GM19239 (cell line): ENCODE results near the gene CTNNA1.
"Not testable (repeated sequence)": the region's sequence is repeated elsewhere in the genome, so short reads cannot be mapped to it uniquely, and the experiment has no call there.

Experiments used
- DNase-seq: peaks from one replicate; pipeline ENCODE4 v3.0.0; 2011; ENCODE audit warnings: low spot score; ENCODE audit not compliant: insufficient read length
- FAIRE-seq: peaks from 2 replicates; lab custom pipeline; 2011; peaks lifted over from hg19 to GRCh38; lab: Jason Lieb, UNC

The CTNNA1 gene

GRCh38 chr5:138722544-138723177, 30.6 kb upstream of the CTNNA1 start:
- FAIRE-seq (no peak), DNase-seq (no peak)

DNA sequence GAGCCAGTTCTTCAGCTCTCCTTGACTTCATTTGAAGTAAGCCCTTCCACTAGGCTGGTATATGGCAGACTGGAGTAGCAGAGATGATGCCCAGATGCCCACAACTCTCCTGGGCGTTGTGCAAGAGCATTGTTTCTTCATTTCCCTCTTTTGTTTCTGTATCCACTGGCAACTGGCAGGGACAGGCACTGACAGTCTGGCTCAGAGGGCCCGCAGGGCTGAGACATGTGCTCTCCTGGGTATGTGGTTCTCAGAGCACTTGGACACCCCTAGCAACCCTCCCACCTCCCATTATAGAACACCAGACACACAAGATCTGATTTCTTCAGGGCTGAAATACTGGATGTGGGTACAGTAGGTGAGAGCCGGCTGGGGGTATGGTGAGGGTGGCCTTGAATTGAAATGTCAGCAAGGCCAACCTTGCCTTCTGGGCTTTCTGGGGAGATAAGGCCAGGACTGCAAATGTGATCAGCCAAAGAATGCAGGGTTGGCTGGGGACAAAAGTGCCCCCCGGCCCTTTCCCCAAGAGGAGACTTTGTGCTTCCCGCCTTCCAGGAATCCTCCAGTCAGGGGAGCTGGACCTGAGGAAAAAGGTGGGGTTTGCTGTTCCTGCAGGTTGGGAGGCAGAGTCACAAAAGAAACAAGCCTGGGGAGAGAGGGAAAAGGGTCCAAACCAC, 28.6 kb upstream of the CTNNA1 start:
- FAIRE-seq (no peak), DNase-seq (no peak)

- no peak for DNase-seq
- FAIRE-seq: no peak
Measured at GRCh38 chr5:138725153-138725817, 27.9 kb upstream of the CTNNA1 start.

- DNase-seq (no peak), FAIRE-seq (no peak)
Measured at GRCh38 chr5:138725818-138726416, 27.3 kb upstream of the CTNNA1 start.

GRCh38 chr5:138726848-138727247, 26.4 kb upstream of the CTNNA1 start:
- FAIRE-seq (no peak), DNase-seq (no peak)

- not testable (repeated sequence) for FAIRE-seq, DNase-seq
Measured at GRCh38 chr5:138730496-138730895, 22.7 kb upstream of the CTNNA1 start.

DNA sequence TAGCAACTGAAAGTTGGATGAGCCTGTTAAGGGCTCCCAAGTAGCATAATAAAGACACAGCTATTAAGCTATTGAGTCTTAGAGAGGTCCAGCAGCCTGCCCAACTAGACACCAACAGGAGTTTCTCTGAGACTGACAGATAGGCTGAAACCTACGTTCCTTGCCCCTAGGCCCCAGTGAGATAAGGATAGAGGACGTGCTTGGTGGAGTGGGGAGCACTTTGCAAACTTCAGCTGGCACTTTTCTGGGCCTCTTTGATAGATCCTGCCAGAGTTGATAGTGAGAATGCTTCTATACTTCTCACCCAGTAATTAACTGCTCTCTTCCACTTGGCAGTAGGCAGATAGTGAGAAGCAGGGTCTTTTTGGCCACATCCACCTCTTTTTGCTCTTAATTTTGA, 20.8 kb upstream of the CTNNA1 start:
- DNase-seq (no peak), FAIRE-seq (no peak)

- no peak for FAIRE-seq
- no peak for DNase-seq
Measured at GRCh38 chr5:138732933-138733332, 20.3 kb upstream of the CTNNA1 start.

GRCh38 chr5:138733509-138733908, 19.7 kb upstream of the CTNNA1 start:
- FAIRE-seq: no peak

DNA sequence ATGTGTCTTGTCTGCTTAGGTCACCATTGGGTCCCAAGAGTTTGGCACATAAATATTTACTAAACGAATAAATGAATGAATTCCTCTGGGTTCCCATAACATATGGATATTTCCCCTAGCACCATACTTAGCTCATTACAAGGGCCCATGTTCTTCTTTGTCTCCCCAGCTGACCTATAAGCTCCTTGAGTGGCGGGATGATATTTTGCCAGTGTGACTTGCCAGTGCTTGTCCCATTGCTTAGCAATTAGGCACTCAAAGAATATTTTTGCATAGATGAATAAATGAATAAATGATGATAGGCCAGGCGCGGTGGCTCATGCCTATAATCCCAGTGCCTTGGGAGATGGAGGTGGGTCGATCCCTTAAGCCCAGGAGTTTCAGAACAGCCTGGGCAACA, 16.9 kb upstream of the CTNNA1 start:
- no peak for DNase-seq
- FAIRE-seq: no peak

More at GRCh38 chr5:138733509-138733908, 19.7 kb upstream of the CTNNA1 start:
- no peak for DNase-seq

DNA sequence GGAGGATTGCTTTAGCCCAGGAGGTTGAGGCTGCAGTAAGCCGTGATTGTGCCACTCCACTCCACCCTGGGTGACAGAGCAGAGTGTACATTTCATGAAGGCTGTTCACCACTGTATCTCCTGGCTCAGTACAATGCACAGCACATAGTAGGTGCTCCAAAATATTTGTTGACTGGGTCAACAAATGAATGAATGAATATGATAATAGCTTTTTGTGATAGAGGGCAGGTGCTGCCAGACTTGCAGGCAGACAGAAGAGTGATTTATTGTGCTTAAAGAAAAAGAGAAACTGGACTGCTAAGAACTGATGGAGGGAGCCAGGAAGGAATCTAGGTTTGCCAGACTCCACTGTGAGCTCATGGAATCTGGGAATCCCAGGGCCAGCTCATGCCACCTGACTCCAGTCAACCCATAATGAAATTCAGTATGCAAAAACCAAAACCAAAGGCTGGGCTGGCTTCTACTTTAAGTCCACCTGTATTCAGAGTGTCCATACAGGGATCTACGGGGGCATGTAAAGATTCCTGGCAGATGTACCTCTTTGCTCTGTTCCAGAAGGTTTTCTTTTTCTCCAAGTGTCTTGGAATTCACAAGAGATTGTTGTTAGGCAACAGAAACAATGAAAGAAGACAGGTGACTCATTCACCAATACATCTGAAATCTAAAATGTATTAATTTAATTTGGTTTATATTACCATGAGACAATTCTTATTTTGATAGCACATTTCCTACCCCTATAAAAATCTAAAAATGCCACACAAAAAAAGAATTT, 15.5 kb upstream of the CTNNA1 start:
- no peak for DNase-seq
- FAIRE-seq: no peak

DNA sequence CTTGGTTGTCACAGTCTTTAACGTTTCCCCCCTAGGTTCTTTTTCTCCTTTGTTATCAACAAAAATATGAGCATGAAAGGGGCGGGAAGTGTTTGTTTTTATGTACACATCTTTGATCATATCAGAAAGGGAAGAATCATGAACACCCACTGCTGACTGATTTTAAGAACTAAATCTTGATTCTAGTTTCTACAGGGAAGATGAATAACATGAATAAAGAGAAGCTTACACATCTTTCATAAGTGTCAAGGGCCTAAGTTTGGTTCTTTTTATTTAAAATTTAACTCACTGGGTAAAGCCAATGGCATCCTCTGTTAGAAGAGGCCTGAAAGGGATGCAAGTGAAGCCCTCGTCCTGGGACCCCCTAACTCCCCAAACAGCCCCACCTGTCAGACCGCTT, 14.8 kb upstream of the CTNNA1 start:
- FAIRE-seq (no peak), DNase-seq (no peak)

DNA sequence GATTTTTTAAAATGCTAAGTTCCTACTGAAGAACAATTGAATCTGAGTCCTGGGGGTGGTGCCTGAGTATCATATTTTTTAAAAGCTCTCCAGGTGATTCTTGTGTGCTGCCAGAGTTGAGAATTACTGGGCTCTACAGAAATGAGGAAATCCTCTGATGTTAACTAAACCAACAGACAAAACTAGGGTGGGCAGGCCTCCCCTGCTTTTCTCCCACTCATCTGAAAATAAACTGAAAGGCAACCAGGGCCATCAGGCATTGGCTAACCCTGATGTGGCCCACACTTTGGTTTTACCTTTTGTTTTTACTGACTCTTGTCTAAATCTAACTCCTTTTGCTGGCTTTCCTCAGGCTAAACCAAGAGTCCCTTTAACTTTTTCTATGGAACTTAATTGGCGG, 13.3 kb upstream of the CTNNA1 start:
- FAIRE-seq (no peak), DNase-seq (no peak)

GRCh38 chr5:138743484-138743883, 9.7 kb upstream of the CTNNA1 start:
- no peak for FAIRE-seq
- DNase-seq: no peak

- FAIRE-seq: no peak
- DNase-seq: no peak
Measured at GRCh38 chr5:138745268-138745667, 8.0 kb upstream of the CTNNA1 start.

- no peak for FAIRE-seq
- DNase-seq: no peak
Measured at GRCh38 chr5:138748630-138749081, 4.6 kb upstream of the CTNNA1 start.

DNA sequence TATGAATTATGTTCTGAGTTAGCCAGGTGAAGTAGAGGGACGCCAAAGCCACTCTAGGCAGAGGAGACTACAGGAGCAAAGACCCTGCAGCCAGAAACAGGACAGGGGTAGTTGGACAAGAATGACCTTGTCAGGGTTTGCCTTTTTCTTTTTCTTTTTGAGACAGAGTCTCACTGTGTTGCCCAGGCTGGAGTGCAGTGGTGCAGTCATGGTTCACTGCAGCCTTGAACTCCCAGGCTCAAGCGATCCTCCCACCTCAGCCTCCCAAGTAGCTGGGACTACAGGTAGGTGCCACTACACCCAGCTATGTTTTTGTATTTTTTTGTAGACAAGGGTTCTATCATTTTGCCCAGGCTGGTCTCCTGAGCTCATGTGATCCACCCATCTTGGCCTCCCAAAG, 1.9 kb upstream of the CTNNA1 start:
- not testable (repeated sequence) for DNase-seq, FAIRE-seq

- DNase-seq (no peak), FAIRE-seq (no peak)
Measured at GRCh38 chr5:138752341-138752950, 779 bp upstream of the CTNNA1 start.

- FAIRE-seq (peak; percentile 70), DNase-seq (no peak)
Measured at GRCh38 chr5:138753794-138754698, 821 bp downstream of the CTNNA1 start.
